Keratinocyte (primary cell): ENCODE measurements around the gene AK8.

ENCODE experiments used
- CTCF ChIP-seq, 3 experiments: IDR thresholded peaks in 1 of 3; conservative IDR thresholded peaks in 1 of 3; optimal IDR thresholded peaks in 1 of 3; 2 replicates in 2 of 3; 3 replicates in 1 of 3; pipeline versions ENCODE3 to v1.5.1; 2011; ENCODE audit warnings: low read length in 3 of 3, mild to moderate bottlenecking in 3 of 3, moderate library complexity in 2 of 3, control low read depth in 1 of 3, inconsistent platforms in 1 of 3; ENCODE audit not compliant: insufficient read depth in 2 of 3; ENCODE audit errors: extremely low read depth in 1 of 3
- EZH2 ChIP-seq: IDR thresholded peaks from one replicate; pipeline ENCODE4 v1.6.1; 2012; ENCODE audit warnings: inconsistent platforms, mild to moderate bottlenecking, low read length, moderate library complexity

GRCh38 chr9:132797861-132798659, 80.0 kb downstream of the AK8 start:
- no peak for TF ChIP-seq CTCF (optimal IDR thresholded peaks at IDR 0.05 in 1 of 3, IDR thresholded peaks at IDR 0.05 in 1 of 3, conservative IDR thresholded peaks at IDR 0.05 in 1 of 3; ENCODE audit: extremely low read depth in 1 of 3, insufficient read depth in 2 of 3, low read length in 3 of 3)
- no peak for TF ChIP-seq EZH2
